Smooth muscle cell (in vitro differentiated cells): ENCODE measurements around the gene CAMSAP2. TPM values are rescaled to one million over a fixed set of nuclear protein-coding genes. Genes with fewer than 3 reads are reported as not detected.

Experiments used
- DNase-seq: peaks from one replicate; lab custom pipeline; 2025; ENCODE audit not compliant: unreplicated experiment; lab: John Stamatoyannopoulos, UW
- H2AFZ ChIP-seq: fragments of 200-600 bp; sonication (generic); 2 replicates; pipeline ENCODE4 v1.6.0; 2016; ENCODE audit warnings: antibody characterized with exemption, low read depth, mild to moderate bottlenecking
- H3F3A ChIP-seq: fragments of 200-600 bp; sonication (generic); 2 replicates; pipeline ENCODE4 v1.6.0; 2017; ENCODE audit warnings: antibody characterized with exemption, low read depth
- H3K27ac ChIP-seq: fragments of 200-600 bp; sonication (generic); 2 replicates; pipeline ENCODE4 v1.5.1; 2016; ENCODE audit warnings: low read depth, mild to moderate bottlenecking
- H3K27me3 ChIP-seq: fragments of 200-600 bp; sonication (generic); 2 replicates; pipeline ENCODE4 v1.6.1; 2016; ENCODE audit warnings: low read depth, mild to moderate bottlenecking
- H3K36me3 ChIP-seq: fragments of 200-600 bp; sonication (generic); 2 replicates; pipeline ENCODE4 v1.5.1; 2016; ENCODE audit warnings: low read depth
- H3K4me1 ChIP-seq: fragments of 200-600 bp; sonication (generic); 2 replicates; pipeline ENCODE4 v1.5.1; 2016; ENCODE audit warnings: low read depth
- H3K4me2 ChIP-seq: fragments of 200-600 bp; sonication (generic); 2 replicates; pipeline ENCODE4 v1.6.0; 2016; ENCODE audit warnings: mild to moderate bottlenecking
- H3K4me3 ChIP-seq: fragments of 200-600 bp; sonication (generic); 2 replicates; pipeline ENCODE4 v1.5.1; 2016; ENCODE audit warnings: mild to moderate bottlenecking
- H3K79me2 ChIP-seq: fragments of 200-600 bp; sonication (generic); 2 replicates; pipeline ENCODE4 v1.6.0; 2016; ENCODE audit warnings: low read depth, mild to moderate bottlenecking
- H3K9ac ChIP-seq: fragments of 200-600 bp; sonication (generic); 2 replicates; pipeline ENCODE4 v1.6.0; 2016; ENCODE audit warnings: low read depth
- H3K9me3 ChIP-seq: fragments of 200-600 bp; sonication (generic); replicated peaks from 2 replicates; pipeline ENCODE4 v1.5.1; 2016; ENCODE audit warnings: low read depth
- H4K20me1 ChIP-seq: fragments of 200-600 bp; sonication (generic); 2 replicates; pipeline ENCODE4 v1.6.0; 2016; ENCODE audit warnings: low read depth
- CTCF ChIP-seq: fragments of 200-600 bp; sonication (generic); IDR thresholded peaks from 2 replicates; pipeline ENCODE4 v1.5.1; 2017; ENCODE audit warnings: borderline replicate concordance, mild to moderate bottlenecking, antibody characterized with exemption; ENCODE audit not compliant: insufficient read depth, poor library complexity, severe bottlenecking
- WGBS: methylation state at CpG from one replicate; pipeline ENCODE4 v1.1.7; 2016; ENCODE audit warnings: low lambda C conversion rate; 5-methylcytosine and 5-hydroxymethylcytosine counted together
- polyA plus RNA-seq: library from polyadenylated mRNA; unstranded; fragments of >200 nt; fragmentation: Nextera tagmentation; extraction: Ambion mirVana; gene quantifications from 2 replicates; pipeline ENCODE4 v1.2.1, GENCODE V29; 2016
- total RNA-seq: library from RNA; depleted of rRNA; stranded (reverse); fragments of >200 nt; gene quantifications from 2 replicates; pipeline ENCODE4 v1.2.3, GENCODE V29; 2014

Gene CAMSAP2
- total and polyA plus RNA-seq, 2 experiments from 2014 or later = 12.9 to 57.5 TPM

DNA sequence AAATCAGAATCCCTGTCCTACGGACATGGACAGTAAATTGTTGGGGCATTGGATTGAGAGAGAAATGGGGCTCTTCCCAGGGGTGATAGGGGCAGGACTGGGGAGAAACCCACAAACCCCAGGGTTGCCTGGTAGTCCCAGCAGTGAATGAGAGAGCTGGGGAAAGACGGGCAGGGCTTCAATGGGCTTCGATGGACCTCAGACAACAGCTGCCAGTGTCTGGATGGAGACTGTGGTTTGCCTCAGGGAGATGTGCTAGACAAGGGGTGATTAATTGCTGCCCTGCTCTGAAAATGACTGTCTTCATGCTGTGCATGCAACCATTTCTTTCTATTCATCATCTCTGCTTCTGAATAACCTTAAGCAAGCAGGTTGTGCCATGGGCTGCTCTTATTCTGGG is 141.5 kb downstream of the CAMSAP2 start:
- no peak overlapping the region for H2AFZ ChIP-seq
- no peaks in the 10 kb centered on the region for H3F3A ChIP-seq
- no peak overlapping the region for H3K9ac ChIP-seq
- H3K36me3 ChIP-seq = no peaks in the 10 kb centered on the region
- H3K79me2 ChIP-seq = no peaks in the 10 kb centered on the region
- 34% methylated on average over 3 of the region's 3 CpGs for WGBS
- TF ChIP-seq CTCF = no peak
- H3K27me3 ChIP-seq = no peaks in the 10 kb centered on the region
- no peak overlapping the region for H3K27ac ChIP-seq
- no peaks in the 10 kb centered on the region for H3K4me1 ChIP-seq
- no peak for DNase-seq
- no peak overlapping the region for H3K4me2 ChIP-seq
- no peak overlapping the region for H3K4me3 ChIP-seq
- no peaks in the 10 kb centered on the region for H4K20me1 ChIP-seq
- no peaks in the 10 kb centered on the region for H3K9me3 ChIP-seq

- Histone ChIP-seq H3K9ac (no peak overlapping the region), H3K4me3 (no peak overlapping the region), H3K9me3 (no peaks in the 10 kb centered on the region), H4K20me1 (no peaks in the 10 kb centered on the region), H3K4me2 (no peak overlapping the region), H3F3A (no peaks in the 10 kb centered on the region), H2AFZ (no peak overlapping the region), H3K27me3 (no peaks in the 10 kb centered on the region), H3K27ac (no peak overlapping the region), H3K36me3 (no peaks in the 10 kb centered on the region), H3K4me1 (peaks cover 13% of the 10 kb centered on the region), H3K79me2 (no peaks in the 10 kb centered on the region)
- DNase-seq = no peak
- WGBS = 69% methylated on average over 3 of the region's 3 CpGs
- TF ChIP-seq CTCF = no peak
Measured at GRCh38 chr1:200883118-200883517, 144.4 kb downstream of the CAMSAP2 start.

DNA sequence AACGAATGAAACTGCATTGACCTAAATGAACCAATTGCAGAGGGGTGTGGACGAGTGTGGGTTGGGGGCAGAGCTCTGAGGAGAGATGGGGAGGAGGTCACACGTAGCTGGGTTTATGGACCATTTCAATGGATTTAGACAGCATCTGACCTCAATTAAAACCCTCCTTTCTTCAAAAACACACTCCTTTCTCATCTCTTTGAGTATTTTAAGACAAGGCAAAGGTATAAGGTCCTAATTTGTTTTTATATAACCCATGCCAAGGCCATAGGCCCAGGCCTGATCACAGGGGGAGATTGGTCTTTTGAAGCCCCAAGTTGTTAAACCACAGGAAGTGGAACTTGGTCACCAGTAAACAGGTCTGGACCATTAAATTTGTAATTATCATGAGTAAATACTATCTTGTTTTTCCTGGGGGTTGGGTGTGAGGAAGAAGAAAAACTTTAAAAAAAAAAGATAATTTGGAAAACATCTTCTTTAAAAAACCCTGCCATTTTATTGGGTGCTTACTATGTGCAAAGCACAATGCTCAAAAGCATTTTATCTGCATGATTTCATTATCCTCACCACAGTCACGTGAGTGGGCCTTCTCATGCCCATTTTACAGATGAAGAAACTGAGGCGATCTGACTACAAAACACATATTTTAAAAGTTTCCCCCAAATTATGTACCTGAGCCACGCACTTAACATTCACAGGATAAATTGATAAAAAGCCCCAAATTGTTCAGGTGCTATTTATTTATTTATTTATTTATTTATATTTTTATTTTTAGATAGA is 147.1 kb downstream of the CAMSAP2 start:
- H2AFZ ChIP-seq = no peak overlapping the region
- no peak overlapping the region for H3K4me3 ChIP-seq
- H3K4me2 ChIP-seq = no peak overlapping the region
- no peaks in the 10 kb centered on the region for H3K36me3 ChIP-seq
- H3K9ac ChIP-seq = no peak overlapping the region
- no peaks in the 10 kb centered on the region for H3K27me3 ChIP-seq
- H3F3A ChIP-seq = no peaks in the 10 kb centered on the region
- TF ChIP-seq CTCF = no peak
- no peak for DNase-seq
- H3K4me1 ChIP-seq = peaks cover 19% of the 10 kb centered on the region
- H4K20me1 ChIP-seq = no peaks in the 10 kb centered on the region
- H3K79me2 ChIP-seq = no peaks in the 10 kb centered on the region
- WGBS = 92% methylated on average over 6 of the region's 6 CpGs
- H3K27ac ChIP-seq = no peak overlapping the region
- no peaks in the 10 kb centered on the region for H3K9me3 ChIP-seq

DNA sequence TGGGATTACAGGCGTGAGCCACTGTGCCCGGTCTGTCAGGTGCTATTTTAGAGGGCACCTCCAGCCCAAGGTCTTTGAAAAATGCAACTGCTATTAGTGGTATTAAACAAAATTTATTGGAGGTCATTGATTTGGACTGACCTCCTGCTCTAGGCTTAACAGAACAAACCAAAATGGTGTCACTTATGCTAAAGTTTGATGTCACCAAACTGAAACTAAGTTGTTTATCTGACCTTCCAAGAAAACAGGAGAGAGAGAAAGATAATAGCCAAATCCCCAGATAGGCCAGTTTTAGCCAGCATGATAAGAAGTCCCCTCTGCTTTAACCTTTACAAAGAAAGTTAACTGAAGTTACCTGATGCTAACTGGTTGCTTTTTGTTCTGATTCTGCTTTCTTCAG is 147.9 kb downstream of the CAMSAP2 start:
- Histone ChIP-seq H3K27ac (no peak overlapping the region), H2AFZ (no peak overlapping the region), H3K4me2 (no peak overlapping the region), H3K4me3 (no peak overlapping the region), H3K27me3 (no peaks in the 10 kb centered on the region), H3K4me1 (peaks cover 19% of the 10 kb centered on the region), H3K79me2 (no peaks in the 10 kb centered on the region), H3K9me3 (no peaks in the 10 kb centered on the region), H3K36me3 (no peaks in the 10 kb centered on the region), H3F3A (no peaks in the 10 kb centered on the region), H4K20me1 (no peaks in the 10 kb centered on the region), H3K9ac (no peak overlapping the region)
- 93% methylated on average over 2 of the region's 2 CpGs for WGBS
- DNase-seq = no peak
- no peak for TF ChIP-seq CTCF
